ENCODE measurements around the gene XRCC3. TPM values are rescaled to one million over a fixed set of nuclear protein-coding genes. Genes with fewer than 3 reads are reported as not detected.
"Not testable (repeated sequence)": the region's sequence is repeated elsewhere in the genome, so short reads cannot be mapped to it uniquely, and the experiment has no call there.

Gene XRCC3
- total RNA-seq, 1 donor from 2014 or later, result 5.2 TPM

DNA sequence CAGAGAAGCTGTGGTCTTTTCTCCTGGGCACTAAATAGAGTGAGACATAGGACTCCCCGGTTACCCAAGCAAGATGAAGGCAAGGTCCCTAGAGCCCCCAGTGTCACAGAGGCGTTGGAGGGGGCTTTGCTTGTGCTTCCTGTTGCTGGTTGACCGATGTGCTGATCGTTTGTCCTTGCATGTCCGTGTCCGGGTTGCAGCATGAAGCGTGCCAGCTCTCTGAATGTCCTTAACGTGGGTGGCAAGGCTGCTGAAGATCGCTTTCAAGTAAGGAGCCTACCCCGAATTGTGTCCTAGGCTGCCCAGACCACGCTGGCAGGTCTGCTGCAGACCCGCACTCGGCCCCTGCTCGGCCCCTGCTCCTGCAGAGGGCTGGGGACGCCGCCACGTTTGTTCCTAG lies 23.1 kb downstream of the XRCC3 start:
- DNase-seq (ENCODE audit: low read depth) (no peak), FAIRE-seq (no peak)
- H2AFZ ChIP-seq (ENCODE audit: low read depth, low read length), result no peak overlapping the region
- Mint-ChIP-seq H3K27ac (ENCODE audit: unreplicated experiment) (no peak overlapping the region), H3K4me1 (ENCODE audit: low read depth, unreplicated experiment) (peaks cover 24% of the 10 kb centered on the region), H3K4me3 (ENCODE audit: unreplicated experiment) (no peak overlapping the region), H3K9me3 (ENCODE audit: unreplicated experiment) (no peaks in the 10 kb centered on the region), H3K27me3 (ENCODE audit: low read depth, unreplicated experiment) (no peaks in the 10 kb centered on the region), H3K36me3 (ENCODE audit: low read depth, unreplicated experiment) (peaks cover 4% of the 10 kb centered on the region)
- H3K4me2 ChIP-seq (ENCODE audit: low read length), result no peak overlapping the region
- peaks cover 39% of the 10 kb centered on the region for H3K4me1 ChIP-seq (ENCODE audit: insufficient read depth, low read length)
- TF ChIP-seq, protein P1, sequence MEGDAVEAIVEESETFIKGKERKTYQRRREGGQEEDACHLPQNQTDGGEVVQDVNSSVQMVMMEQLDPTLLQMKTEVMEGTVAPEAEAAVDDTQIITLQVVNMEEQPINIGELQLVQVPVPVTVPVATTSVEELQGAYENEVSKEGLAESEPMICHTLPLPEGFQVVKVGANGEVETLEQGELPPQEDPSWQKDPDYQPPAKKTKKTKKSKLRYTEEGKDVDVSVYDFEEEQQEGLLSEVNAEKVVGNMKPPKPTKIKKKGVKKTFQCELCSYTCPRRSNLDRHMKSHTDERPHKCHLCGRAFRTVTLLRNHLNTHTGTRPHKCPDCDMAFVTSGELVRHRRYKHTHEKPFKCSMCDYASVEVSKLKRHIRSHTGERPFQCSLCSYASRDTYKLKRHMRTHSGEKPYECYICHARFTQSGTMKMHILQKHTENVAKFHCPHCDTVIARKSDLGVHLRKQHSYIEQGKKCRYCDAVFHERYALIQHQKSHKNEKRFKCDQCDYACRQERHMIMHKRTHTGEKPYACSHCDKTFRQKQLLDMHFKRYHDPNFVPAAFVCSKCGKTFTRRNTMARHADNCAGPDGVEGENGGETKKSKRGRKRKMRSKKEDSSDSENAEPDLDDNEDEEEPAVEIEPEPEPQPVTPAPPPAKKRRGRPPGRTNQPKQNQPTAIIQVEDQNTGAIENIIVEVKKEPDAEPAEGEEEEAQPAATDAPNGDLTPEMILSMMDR (IDR thresholded peaks at IDR 0.05; ENCODE audit: insufficient read depth, low read depth, low read length), result no peak
- no peak for TF ChIP-seq EZH2 (IDR thresholded peaks at IDR 0.05; ENCODE audit: insufficient read depth, low read length)
- H3K36me3 ChIP-seq (ENCODE audit: insufficient read depth, low read length), result peaks cover 32% of the 10 kb centered on the region
- no peak overlapping the region for H3K4me3 ChIP-seq (ENCODE audit: insufficient read depth, low read depth, low read length)
- H3K27ac ChIP-seq (ENCODE audit: low read depth, low read length), result no peak overlapping the region
- H3K9ac ChIP-seq (ENCODE audit: low read length), result no peak overlapping the region
- peaks cover 72% of the 10 kb centered on the region for H4K20me1 ChIP-seq (ENCODE audit: insufficient read depth, low read length)
- no peaks in the 10 kb centered on the region for H3K27me3 ChIP-seq (ENCODE audit: insufficient read depth, low read length)
- no peaks in the 10 kb centered on the region for H3K9me3 ChIP-seq (ENCODE audit: insufficient read depth, low read depth, low read length)
- peaks cover 74% of the 10 kb centered on the region for H3K79me2 ChIP-seq (ENCODE audit: insufficient read depth, low read length)

DNA sequence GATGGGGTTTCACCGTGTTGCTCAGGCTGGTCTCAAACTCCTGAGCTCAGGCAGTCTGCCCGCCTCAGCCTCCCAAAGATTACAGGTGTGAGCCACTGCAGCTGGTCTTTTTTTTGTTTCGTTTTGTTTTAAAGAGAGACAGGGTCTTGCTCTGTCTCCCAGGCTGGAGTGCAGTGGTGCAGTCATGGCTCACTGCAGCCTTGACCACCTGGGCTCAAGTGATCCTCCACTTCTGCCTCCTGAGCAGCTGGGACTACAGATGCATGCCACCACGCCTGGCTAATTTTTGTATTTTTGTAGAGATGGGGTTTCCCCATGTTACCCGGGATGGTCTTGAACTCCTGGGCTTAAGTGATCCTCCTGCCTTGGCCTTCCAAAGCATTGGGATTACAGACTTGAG lies 23.6 kb downstream of the XRCC3 start:
- peaks cover 32% of the 10 kb centered on the region for H3K36me3 ChIP-seq (ENCODE audit: insufficient read depth, low read length)
- not testable (repeated sequence) for H3K27ac Mint-ChIP-seq (ENCODE audit: unreplicated experiment); H3K9ac ChIP-seq (ENCODE audit: low read length); H3K27ac ChIP-seq (ENCODE audit: low read depth, low read length); H3K4me3 ChIP-seq (ENCODE audit: insufficient read depth, low read depth, low read length); H2AFZ ChIP-seq (ENCODE audit: low read depth, low read length); H3K36me3 Mint-ChIP-seq (ENCODE audit: low read depth, unreplicated experiment); FAIRE-seq; H3K27me3 Mint-ChIP-seq (ENCODE audit: low read depth, unreplicated experiment); H3K27me3 ChIP-seq (ENCODE audit: insufficient read depth, low read length); H3K4me3 Mint-ChIP-seq (ENCODE audit: unreplicated experiment); H3K9me3 Mint-ChIP-seq (ENCODE audit: unreplicated experiment); H3K9me3 ChIP-seq (ENCODE audit: insufficient read depth, low read depth, low read length); DNase-seq (ENCODE audit: low read depth); H3K4me2 ChIP-seq (ENCODE audit: low read length)
- H3K79me2 ChIP-seq (ENCODE audit: insufficient read depth, low read length), result peaks cover 74% of the 10 kb centered on the region
- H3K4me1 ChIP-seq (ENCODE audit: insufficient read depth, low read length), result peaks cover 36% of the 10 kb centered on the region
- peaks cover 19% of the 10 kb centered on the region for H3K4me1 Mint-ChIP-seq (ENCODE audit: low read depth, unreplicated experiment)
- H4K20me1 ChIP-seq (ENCODE audit: insufficient read depth, low read length), result peaks cover 72% of the 10 kb centered on the region

DNA sequence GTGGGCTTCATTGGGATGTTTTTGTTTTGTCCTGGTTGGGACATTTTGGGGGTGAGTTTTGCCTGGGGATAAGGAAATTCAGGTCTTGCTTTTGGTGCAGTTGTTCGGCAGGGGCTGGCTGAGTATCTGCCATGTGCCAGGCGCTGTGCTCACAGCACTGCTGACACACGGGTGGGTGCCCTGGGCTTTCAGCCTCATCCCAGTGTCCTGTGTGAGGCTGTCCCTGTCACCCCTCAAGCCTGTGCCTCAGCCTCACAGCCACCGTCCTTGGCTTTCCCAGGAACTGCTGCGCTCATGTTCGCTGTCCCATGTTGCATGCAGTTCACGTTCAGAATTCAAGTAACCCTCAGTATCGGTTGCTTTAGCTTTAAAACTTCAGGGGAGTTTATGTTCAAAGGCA lies 24.9 kb downstream of the XRCC3 start:
- Histone ChIP-seq H3K36me3 (ENCODE audit: insufficient read depth, low read length) (peaks cover 43% of the 10 kb centered on the region), H4K20me1 (ENCODE audit: insufficient read depth, low read length) (peaks cover 73% of the 10 kb centered on the region), H3K27me3 (ENCODE audit: insufficient read depth, low read length) (no peaks in the 10 kb centered on the region), H3K4me3 (ENCODE audit: insufficient read depth, low read depth, low read length) (no peak overlapping the region), H3K9me3 (ENCODE audit: insufficient read depth, low read depth, low read length) (no peaks in the 10 kb centered on the region), H2AFZ (ENCODE audit: low read depth, low read length) (no peak overlapping the region), H3K9ac (ENCODE audit: low read length) (no peak overlapping the region), H3K4me2 (ENCODE audit: low read length) (no peak overlapping the region), H3K79me2 (ENCODE audit: insufficient read depth, low read length) (peaks cover 73% of the 10 kb centered on the region), H3K4me1 (ENCODE audit: insufficient read depth, low read length) (peaks cover 25% of the 10 kb centered on the region), H3K27ac (ENCODE audit: low read depth, low read length) (no peak overlapping the region)
- Mint-ChIP-seq H3K9me3 (ENCODE audit: unreplicated experiment) (no peaks in the 10 kb centered on the region), H3K4me3 (ENCODE audit: unreplicated experiment) (no peak overlapping the region), H3K27ac (ENCODE audit: unreplicated experiment) (peak overlapping the region; percentile 77), H3K27me3 (ENCODE audit: low read depth, unreplicated experiment) (no peaks in the 10 kb centered on the region), H3K36me3 (ENCODE audit: low read depth, unreplicated experiment) (peaks cover 7% of the 10 kb centered on the region), H3K4me1 (ENCODE audit: low read depth, unreplicated experiment) (peaks cover 13% of the 10 kb centered on the region)
- no peak for DNase-seq (ENCODE audit: low read depth)
- TF ChIP-seq, protein P1 (IDR thresholded peaks at IDR 0.05; ENCODE audit: insufficient read depth, low read depth, low read length), result no peak
- no peak for TF ChIP-seq EZH2 (IDR thresholded peaks at IDR 0.05; ENCODE audit: insufficient read depth, low read length)
- no peak for FAIRE-seq
